Type B pancreatic cell (in vitro differentiated cells): ENCODE measurements around the gene ANTKMT. TPM values are rescaled to one million over a fixed set of nuclear protein-coding genes. Genes with fewer than 3 reads are reported as not detected.

Experiments
- DNase-seq: peaks from one replicate; pipeline ENCODE4 v3.0.0; 2021; ENCODE audit warnings: mixed read lengths; ENCODE audit not compliant: unreplicated experiment; ENCODE audit errors: extremely low spot score
- H3K27ac Mint-ChIP-seq: 2 replicates; pipeline ENCODE4 v1.8.0; 2021; ENCODE audit warnings: mild to moderate bottlenecking, mixed read lengths
- H3K27me3 Mint-ChIP-seq: 2 replicates; pipeline ENCODE4 v1.8.0; 2021; ENCODE audit warnings: mixed read lengths
- H3K36me3 Mint-ChIP-seq: 2 replicates; pipeline ENCODE4 v1.8.0; 2021; ENCODE audit warnings: mixed read lengths
- H3K4me1 Mint-ChIP-seq: one replicate; pipeline ENCODE4 v1.8.0; 2021; ENCODE audit warnings: mixed read lengths; ENCODE audit not compliant: unreplicated experiment
- H3K4me3 Mint-ChIP-seq: 2 replicates; pipeline ENCODE4 v1.8.0; 2021; ENCODE audit warnings: mild to moderate bottlenecking, mixed read lengths
- H3K9me3 Mint-ChIP-seq: 2 replicates; pipeline ENCODE4 v1.8.0; 2021; ENCODE audit warnings: mixed read lengths
- CTCF ChIP-seq: fragments of 200-600 bp; sonication (generic); conservative IDR thresholded peaks from 2 replicates; pipeline ENCODE4 v1.5.0; 2021; ENCODE audit warnings: antibody characterized with exemption, mild to moderate bottlenecking
- total RNA-seq: library from RNA; stranded (reverse); gene quantifications from 2 replicates; pipeline ENCODE4 v1.2.1, GENCODE V29; 2021; ENCODE audit warnings: low replicate concordance

The ANTKMT gene
- total RNA-seq, 1 donor from 2014 or later: 33.5 TPM

DNA sequence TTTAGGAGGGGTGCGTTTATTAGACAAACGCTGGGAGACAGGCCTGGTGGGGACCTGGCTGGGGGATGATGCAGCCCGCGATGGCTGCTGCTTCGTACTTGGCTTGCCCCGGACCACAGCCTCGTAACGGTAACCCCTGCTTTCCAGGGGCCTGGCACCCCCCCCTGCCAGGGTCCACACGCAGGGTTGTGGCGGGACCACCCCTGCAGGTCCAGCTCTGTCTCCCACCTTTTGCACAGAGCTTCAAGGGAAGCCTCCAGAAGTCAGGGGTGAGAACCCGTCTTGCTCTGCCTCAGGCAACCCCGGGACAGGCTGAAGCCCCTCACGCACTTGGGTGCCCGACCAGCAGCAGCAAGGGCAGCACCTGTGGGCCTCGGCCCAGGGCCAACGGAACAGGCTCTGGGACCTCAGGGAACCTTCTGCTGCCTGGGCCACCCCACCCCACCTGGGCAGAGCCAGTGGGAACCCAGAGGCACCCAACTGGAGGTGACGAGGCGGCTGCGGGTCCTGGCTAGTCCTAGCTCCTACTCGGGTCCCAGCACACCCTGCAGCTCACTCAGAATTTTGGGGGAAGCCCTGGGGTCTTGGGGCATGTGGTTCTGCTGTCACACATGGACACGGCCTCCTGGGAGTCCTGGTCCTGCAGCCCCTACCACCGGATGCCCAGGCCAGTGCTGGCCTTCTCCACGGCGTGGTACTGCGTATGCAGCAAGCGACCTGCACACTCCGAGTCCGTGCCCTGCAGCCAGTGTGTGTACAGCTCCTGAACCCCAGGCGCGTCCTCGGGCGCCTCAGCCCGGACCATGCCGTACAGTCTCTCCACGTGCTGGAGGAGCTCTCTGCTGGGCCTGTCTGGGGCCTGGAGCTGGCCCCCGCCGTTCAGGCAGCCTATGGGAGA lies 9.1 kb downstream of the ANTKMT start:
- no peak overlapping the region for H3K27ac Mint-ChIP-seq
- H3K9me3 Mint-ChIP-seq: no peaks in the 10 kb centered on the region
- no peaks in the 10 kb centered on the region for H3K27me3 Mint-ChIP-seq
- H3K4me1 Mint-ChIP-seq: no peaks in the 10 kb centered on the region
- no peaks in the 10 kb centered on the region for H3K36me3 Mint-ChIP-seq
- DNase-seq: no peak
- H3K4me3 Mint-ChIP-seq: no peak overlapping the region
- no peak for TF ChIP-seq CTCF

DNA sequence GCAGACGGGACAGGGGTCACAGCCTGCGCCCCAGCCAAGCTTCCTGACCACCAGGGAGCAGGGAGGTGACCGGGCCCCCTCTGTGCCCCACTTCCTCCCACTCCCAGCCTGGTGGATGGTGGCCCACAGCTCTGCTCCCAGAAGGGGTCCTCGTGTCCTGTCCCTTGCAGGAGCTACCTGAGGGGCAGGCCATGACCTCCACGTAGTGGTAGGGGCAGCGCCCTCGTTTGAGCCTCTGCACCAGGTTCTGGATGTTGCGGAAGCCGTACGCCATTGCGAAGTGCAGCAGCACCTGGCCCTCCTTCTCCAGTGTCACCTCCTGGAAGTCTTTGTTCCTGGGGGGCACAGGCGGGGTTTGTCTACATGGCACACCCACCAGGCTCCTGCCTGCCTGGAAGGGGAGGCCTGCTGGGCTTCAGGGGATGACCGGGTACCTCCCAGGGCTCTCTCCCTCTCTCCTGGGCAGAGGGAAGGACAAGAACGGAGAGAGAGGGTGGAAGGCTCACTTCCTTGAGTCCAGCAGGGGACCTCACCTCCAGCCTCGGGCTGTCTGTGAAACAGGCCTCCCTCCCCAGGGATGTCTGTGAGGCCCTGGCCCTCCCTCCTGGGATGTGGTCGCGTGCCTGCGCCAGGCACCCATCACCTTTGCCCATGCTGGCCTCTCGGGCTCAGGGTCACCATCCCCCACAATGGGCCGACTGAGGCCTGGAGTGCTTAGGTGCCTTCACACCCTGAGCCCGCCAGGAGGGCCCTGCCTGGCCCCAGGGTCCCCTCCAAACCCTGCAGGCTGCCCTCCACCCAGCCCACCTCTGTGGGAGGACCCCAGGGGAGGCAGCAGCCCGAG lies 9.9 kb downstream of the ANTKMT start:
- Mint-ChIP-seq H3K4me1 (no peaks in the 10 kb centered on the region), H3K27me3 (no peaks in the 10 kb centered on the region), H3K4me3 (no peak overlapping the region), H3K9me3 (no peaks in the 10 kb centered on the region), H3K27ac (no peak overlapping the region), H3K36me3 (no peaks in the 10 kb centered on the region)
- DNase-seq: no peak
- TF ChIP-seq CTCF: no peak

GRCh38 chr16:732332-732731 lies 11.4 kb downstream of the ANTKMT start:
- TF ChIP-seq CTCF: no peak
- no peak for DNase-seq
- Mint-ChIP-seq H3K4me1 (no peaks in the 10 kb centered on the region), H3K36me3 (no peaks in the 10 kb centered on the region), H3K4me3 (no peak overlapping the region), H3K27ac (no peak overlapping the region), H3K9me3 (no peaks in the 10 kb centered on the region), H3K27me3 (no peaks in the 10 kb centered on the region)

DNA sequence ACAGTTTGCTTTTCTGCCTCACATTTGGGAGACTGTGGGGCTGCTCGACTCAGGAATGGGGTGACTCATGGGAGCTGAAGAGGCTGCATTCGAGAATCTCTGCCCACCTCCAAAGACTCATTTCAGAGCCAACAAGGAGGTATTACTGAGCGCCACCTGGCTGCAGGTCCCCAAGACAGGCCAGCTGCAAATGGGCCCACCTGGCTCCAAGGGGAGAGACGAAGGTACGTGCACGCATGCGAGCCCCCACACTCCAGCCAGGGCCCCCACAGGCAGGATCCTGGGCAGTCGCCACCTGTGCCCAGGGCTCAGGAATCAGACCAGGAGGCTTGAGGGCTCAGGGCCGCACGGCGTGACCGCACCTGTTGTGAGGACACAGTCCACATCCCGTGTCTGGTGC lies 12.0 kb downstream of the ANTKMT start:
- Mint-ChIP-seq H3K4me3 (no peak overlapping the region), H3K27ac (no peak overlapping the region), H3K27me3 (no peaks in the 10 kb centered on the region), H3K4me1 (no peaks in the 10 kb centered on the region), H3K36me3 (no peaks in the 10 kb centered on the region), H3K9me3 (no peaks in the 10 kb centered on the region)
- DNase-seq: no peak
- TF ChIP-seq CTCF: no peak

GRCh38 chr16:733382-734207 lies 12.6 kb downstream of the ANTKMT start:
- H3K4me3 Mint-ChIP-seq: no peak overlapping the region
- no peaks in the 10 kb centered on the region for H3K9me3 Mint-ChIP-seq
- peak; percentile 57 for TF ChIP-seq CTCF
- H3K27ac Mint-ChIP-seq: no peak overlapping the region
- H3K27me3 Mint-ChIP-seq: no peaks in the 10 kb centered on the region
- no peaks in the 10 kb centered on the region for H3K4me1 Mint-ChIP-seq
- no peak for DNase-seq
- no peaks in the 10 kb centered on the region for H3K36me3 Mint-ChIP-seq
